ENCODE measurements around the gene CYBB.

CYBB gene

DNA sequence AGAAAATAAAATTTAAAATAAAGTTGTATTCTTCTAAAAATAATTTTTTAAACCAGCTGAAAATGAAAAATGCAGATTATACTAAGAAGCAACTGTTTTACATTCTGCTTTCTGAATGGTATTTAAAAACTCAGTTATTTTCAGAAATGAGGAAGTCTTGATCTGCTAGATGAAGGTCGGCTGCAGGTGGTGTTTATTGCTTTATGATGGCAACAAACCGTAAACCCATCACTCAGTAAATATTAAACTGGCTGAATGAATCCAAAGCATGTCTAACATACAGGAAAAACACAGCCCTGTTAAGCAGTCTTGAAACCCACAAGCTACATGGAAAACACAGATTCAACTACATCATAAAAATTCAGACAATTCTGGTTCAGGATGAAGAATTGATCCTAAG lies 38.2 kb downstream of the CYBB start:
- H2AK5ac ChIP-seq (ENCODE audit: low read length) = no peak overlapping the region
- no peak overlapping the region for H2BK5ac ChIP-seq (ENCODE audit: low read depth, low read length, poor library complexity)
- no CpG with 5 or more reads among the region's 2 CpGs for WGBS (ENCODE audit: extremely low coverage, insufficient coverage, insufficient read length)
- H2BK120ac ChIP-seq (ENCODE audit: insufficient read depth, low read length, poor library complexity) = no peak overlapping the region
- H3K36me3 ChIP-seq (ENCODE audit: control insufficient read depth in 1 of 2, insufficient read depth in 2 of 2, low read length in 2 of 2) = no peaks in the 10 kb centered on the region
- no peaks in the 10 kb centered on the region for H3K9me3 ChIP-seq (ENCODE audit: insufficient read depth, low read depth, low read length)
- no peak overlapping the region for H4K12ac ChIP-seq (ENCODE audit: low read depth, low read length)
- H4K8ac ChIP-seq (ENCODE audit: low read depth, low read length) = no peak overlapping the region
- H3K18ac ChIP-seq (ENCODE audit: low read length) = no peak overlapping the region
- no peak overlapping the region for H3K27ac ChIP-seq (ENCODE audit: low read depth, low read length)
- no peaks in the 10 kb centered on the region for H3K4me1 ChIP-seq (ENCODE audit: control insufficient read depth in 1 of 2, insufficient read depth in 2 of 2, low read length in 2 of 2)
- H3K79me1 ChIP-seq (ENCODE audit: low read length) = no peaks in the 10 kb centered on the region
- no peaks in the 10 kb centered on the region for H3K27me3 ChIP-seq (ENCODE audit: insufficient read depth, low read length)
- no peak overlapping the region for H3K4ac ChIP-seq (ENCODE audit: low read depth, low read length)
- no peak overlapping the region for H3K23ac ChIP-seq (ENCODE audit: low read length)
- H3K9ac ChIP-seq (ENCODE audit: low read length) = no peak overlapping the region
- H3K4me2 ChIP-seq (ENCODE audit: low read length) = no peak overlapping the region
- H3K4me3 ChIP-seq (ENCODE audit: low read depth, low read length) = no peak overlapping the region
- H2BK12ac ChIP-seq (ENCODE audit: low read length) = no peak overlapping the region
- H4K91ac ChIP-seq (ENCODE audit: low read depth, low read length) = no peak overlapping the region
- no peak overlapping the region for H3K14ac ChIP-seq (ENCODE audit: low read length)
- no peaks in the 10 kb centered on the region for H3K79me2 ChIP-seq (ENCODE audit: control insufficient read depth, insufficient read depth, low read length, poor library complexity)
- no peak overlapping the region for H2AFZ ChIP-seq (ENCODE audit: insufficient read depth, low read length, poor library complexity)
- DNase-seq = no peak

GRCh38 chrX:37820646-37821045 lies 40.8 kb downstream of the CYBB start:
- Histone ChIP-seq H3K9me3 (ENCODE audit: insufficient read depth, low read depth, low read length) (no peaks in the 10 kb centered on the region), H3K27ac (ENCODE audit: low read depth, low read length) (no peak overlapping the region), H4K12ac (ENCODE audit: low read depth, low read length) (no peak overlapping the region), H3K36me3 (ENCODE audit: control insufficient read depth in 1 of 2, insufficient read depth in 2 of 2, low read length in 2 of 2) (no peaks in the 10 kb centered on the region), H3K18ac (ENCODE audit: low read length) (no peak overlapping the region), H4K91ac (ENCODE audit: low read depth, low read length) (no peak overlapping the region), H3K27me3 (ENCODE audit: insufficient read depth, low read length) (no peaks in the 10 kb centered on the region), H3K23ac (ENCODE audit: low read length) (no peak overlapping the region), H4K8ac (ENCODE audit: low read depth, low read length) (no peak overlapping the region), H3K14ac (ENCODE audit: low read length) (no peak overlapping the region), H3K4me3 (ENCODE audit: low read depth, low read length) (no peak overlapping the region), H3K4me2 (ENCODE audit: low read length) (no peak overlapping the region), H2BK12ac (ENCODE audit: low read length) (no peak overlapping the region), H2BK120ac (ENCODE audit: insufficient read depth, low read length, poor library complexity) (no peak overlapping the region), H2AFZ (ENCODE audit: insufficient read depth, low read length, poor library complexity) (no peak overlapping the region), H3K9ac (ENCODE audit: low read length) (no peak overlapping the region), H3K79me2 (ENCODE audit: control insufficient read depth, insufficient read depth, low read length, poor library complexity) (no peaks in the 10 kb centered on the region), H2AK5ac (ENCODE audit: low read length) (no peak overlapping the region), H2BK5ac (ENCODE audit: low read depth, low read length, poor library complexity) (no peak overlapping the region), H3K4me1 (ENCODE audit: control insufficient read depth in 1 of 2, insufficient read depth in 2 of 2, low read length in 2 of 2) (no peaks in the 10 kb centered on the region), H3K79me1 (ENCODE audit: low read length) (no peaks in the 10 kb centered on the region), H3K4ac (ENCODE audit: low read depth, low read length) (no peak overlapping the region)
- no CpG with 5 or more reads among the region's 1 CpG for WGBS (ENCODE audit: extremely low coverage, insufficient coverage, insufficient read length)
- no peak for DNase-seq

DNA sequence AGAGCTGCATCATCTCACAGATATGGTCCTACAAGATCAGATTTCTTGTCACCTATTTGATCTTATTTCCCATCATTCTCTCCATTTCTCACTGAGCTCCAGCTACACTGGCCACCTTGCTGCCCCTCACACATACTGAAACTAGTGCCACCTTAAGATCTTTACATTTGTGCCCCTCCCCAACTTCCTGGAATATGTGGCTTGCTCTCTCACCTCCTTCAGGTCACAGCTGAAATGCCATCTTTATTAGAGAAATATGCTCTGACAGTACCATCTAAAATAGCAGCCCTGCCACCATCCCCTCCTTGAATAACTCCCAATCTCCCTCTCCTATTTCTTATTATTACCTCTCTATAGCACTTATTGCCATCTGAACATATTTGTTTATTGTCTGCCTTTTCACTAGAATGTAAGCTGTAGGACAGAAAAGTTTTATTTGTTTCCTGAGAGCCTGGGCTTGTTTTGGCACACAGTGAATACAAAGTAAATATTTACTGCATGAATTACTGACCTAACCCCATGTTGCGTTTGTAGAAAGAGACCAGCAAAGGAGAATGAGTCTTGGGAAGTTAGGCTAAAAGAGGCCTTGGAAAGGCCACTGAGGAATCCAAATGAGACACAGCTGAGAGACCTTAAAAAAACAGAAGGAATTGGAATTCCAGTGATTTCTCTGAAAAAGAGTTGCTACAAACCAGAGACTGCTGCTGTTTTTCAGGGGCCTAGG lies 44.8 kb downstream of the CYBB start:
- no peaks in the 10 kb centered on the region for H3K4me1 ChIP-seq (ENCODE audit: control insufficient read depth in 1 of 2, insufficient read depth in 2 of 2, low read length in 2 of 2)
- no peak overlapping the region for H2BK12ac ChIP-seq (ENCODE audit: low read length)
- no peak overlapping the region for H4K91ac ChIP-seq (ENCODE audit: low read depth, low read length)
- no peak overlapping the region for H3K4me3 ChIP-seq (ENCODE audit: low read depth, low read length)
- H3K4ac ChIP-seq (ENCODE audit: low read depth, low read length) = no peak overlapping the region
- no peak overlapping the region for H3K23ac ChIP-seq (ENCODE audit: low read length)
- DNase-seq = no peak
- H3K27ac ChIP-seq (ENCODE audit: low read depth, low read length) = no peak overlapping the region
- H3K79me1 ChIP-seq (ENCODE audit: low read length) = no peaks in the 10 kb centered on the region
- no peaks in the 10 kb centered on the region for H3K9me3 ChIP-seq (ENCODE audit: insufficient read depth, low read depth, low read length)
- no peak overlapping the region for H2AK5ac ChIP-seq (ENCODE audit: low read length)
- no peaks in the 10 kb centered on the region for H3K36me3 ChIP-seq (ENCODE audit: control insufficient read depth in 1 of 2, insufficient read depth in 2 of 2, low read length in 2 of 2)
- no peak overlapping the region for H2BK120ac ChIP-seq (ENCODE audit: insufficient read depth, low read length, poor library complexity)
- no peak overlapping the region for H3K18ac ChIP-seq (ENCODE audit: low read length)
- no peaks in the 10 kb centered on the region for H3K27me3 ChIP-seq (ENCODE audit: insufficient read depth, low read length)
- no peaks in the 10 kb centered on the region for H3K79me2 ChIP-seq (ENCODE audit: control insufficient read depth, insufficient read depth, low read length, poor library complexity)
- H4K8ac ChIP-seq (ENCODE audit: low read depth, low read length) = no peak overlapping the region
- H2BK5ac ChIP-seq (ENCODE audit: low read depth, low read length, poor library complexity) = no peak overlapping the region
- H4K12ac ChIP-seq (ENCODE audit: low read depth, low read length) = no peak overlapping the region
- no peak overlapping the region for H3K9ac ChIP-seq (ENCODE audit: low read length)
- no peak overlapping the region for H2AFZ ChIP-seq (ENCODE audit: insufficient read depth, low read length, poor library complexity)
- no peak overlapping the region for H3K4me2 ChIP-seq (ENCODE audit: low read length)
- no CpG with 5 or more reads among the region's 1 CpG for WGBS (ENCODE audit: extremely low coverage, insufficient coverage, insufficient read length)
- no peak overlapping the region for H3K14ac ChIP-seq (ENCODE audit: low read length)

DNA sequence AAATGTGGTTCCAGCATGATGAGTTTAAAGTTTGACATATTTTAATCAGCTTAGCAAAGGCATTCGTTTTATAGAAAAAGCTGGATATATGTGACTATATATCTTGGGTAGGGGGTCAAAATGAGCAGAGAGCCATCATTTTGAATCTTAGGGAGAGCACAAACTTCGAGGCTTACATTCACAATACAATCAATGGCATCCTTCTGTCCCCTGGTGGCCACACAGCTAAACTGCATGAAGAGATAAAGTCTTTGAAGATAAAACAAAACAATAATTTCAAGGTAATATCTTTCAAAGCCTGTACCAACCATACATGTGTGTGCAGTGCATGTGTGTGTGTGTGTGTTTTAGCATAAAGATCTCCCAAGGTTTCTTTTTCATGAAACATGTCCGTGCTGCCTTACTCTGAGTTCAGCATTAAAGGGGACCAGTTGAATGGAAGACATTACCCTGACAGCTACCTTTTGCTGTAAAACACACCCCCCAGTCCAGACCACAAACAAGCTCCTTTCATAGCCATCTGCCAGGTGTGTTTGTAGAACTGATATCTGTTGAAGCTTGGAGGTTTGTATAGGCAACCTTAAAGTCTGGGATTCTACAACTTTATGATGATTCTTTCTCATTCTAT lies 45.5 kb downstream of the CYBB start:
- Histone ChIP-seq H3K4me2 (ENCODE audit: low read length) (no peak overlapping the region), H2AK5ac (ENCODE audit: low read length) (no peak overlapping the region), H4K12ac (ENCODE audit: low read depth, low read length) (no peak overlapping the region), H3K14ac (ENCODE audit: low read length) (no peak overlapping the region), H4K91ac (ENCODE audit: low read depth, low read length) (no peak overlapping the region), H3K4me1 (ENCODE audit: control insufficient read depth in 1 of 2, insufficient read depth in 2 of 2, low read length in 2 of 2) (no peaks in the 10 kb centered on the region), H3K4me3 (ENCODE audit: low read depth, low read length) (no peak overlapping the region), H2BK5ac (ENCODE audit: low read depth, low read length, poor library complexity) (no peak overlapping the region), H3K23ac (ENCODE audit: low read length) (no peak overlapping the region), H3K27me3 (ENCODE audit: insufficient read depth, low read length) (no peaks in the 10 kb centered on the region), H3K4ac (ENCODE audit: low read depth, low read length) (no peak overlapping the region), H3K79me2 (ENCODE audit: control insufficient read depth, insufficient read depth, low read length, poor library complexity) (no peaks in the 10 kb centered on the region), H3K27ac (ENCODE audit: low read depth, low read length) (no peak overlapping the region), H3K9ac (ENCODE audit: low read length) (no peak overlapping the region), H4K8ac (ENCODE audit: low read depth, low read length) (no peak overlapping the region), H3K36me3 (ENCODE audit: control insufficient read depth in 1 of 2, insufficient read depth in 2 of 2, low read length in 2 of 2) (no peaks in the 10 kb centered on the region), H3K18ac (ENCODE audit: low read length) (no peak overlapping the region), H2AFZ (ENCODE audit: insufficient read depth, low read length, poor library complexity) (no peak overlapping the region), H2BK12ac (ENCODE audit: low read length) (no peak overlapping the region), H3K79me1 (ENCODE audit: low read length) (no peaks in the 10 kb centered on the region), H2BK120ac (ENCODE audit: insufficient read depth, low read length, poor library complexity) (no peak overlapping the region), H3K9me3 (ENCODE audit: insufficient read depth, low read depth, low read length) (no peaks in the 10 kb centered on the region)
- WGBS (ENCODE audit: extremely low coverage, insufficient coverage, insufficient read length) = no CpG with 5 or more reads among the region's 3 CpGs
- DNase-seq = peak; percentile 16 to 64

Measured in trophoblast cell (in vitro differentiated cells and primary cell).